A673 (cell line): ENCODE data around the gene DLGAP1.

Source experiments
- CTCF ChIP-seq: fragments of 300-800, 200-600 bp; sonication (generic); conservative IDR thresholded peaks from 2 replicates; pipeline ENCODE4 v1.5.1; 2017; ENCODE audit warnings: low read depth, mild to moderate bottlenecking, antibody characterized with exemption, low read length, moderate library complexity, mixed read lengths
- EZH2 ChIP-seq: fragments of 200-600 bp; sonication (generic); IDR thresholded peaks from 2 replicates; pipeline ENCODE4 v1.6.1; 2017; ENCODE audit warnings: borderline replicate concordance, low read depth, mild to moderate bottlenecking, mixed read lengths, antibody characterized with exemption, low read length; ENCODE audit not compliant: poor library complexity, severe bottlenecking

GRCh38 chr18:3692691-3693090 lies 762.4 kb downstream of the DLGAP1 start:
- TF ChIP-seq CTCF (no peak), EZH2 (no peak)
